AG04450 (cell line): ENCODE measurements around the gene RAB7A. TPM values are rescaled to one million over a fixed set of nuclear protein-coding genes. Genes with fewer than 3 reads are reported as not detected.

Source experiments
- CTCF ChIA-PET: fragments of 300-600, 350-600 bp; formaldehyde crosslinking; extraction: SDS; loops from one replicate; lab custom pipeline; 2022; ENCODE audit warnings: antibody characterized with exemption, inconsistent platforms; lab: Charles Lee
- POLR2A ChIA-PET: fragments of 350-600 bp; formaldehyde crosslinking; extraction: SDS; loops from one replicate; lab custom pipeline; 2021; ENCODE audit warnings: antibody characterized with exemption, inconsistent platforms; lab: Yijun Ruan, JAX
- DNase-seq: peaks from one replicate; pipeline ENCODE4 v3.0.0-alpha.2; 2011; ENCODE audit warnings: low read depth, low spot score
- H3K27ac ChIP-seq: one replicate; pipeline ENCODE4 v1.5.1; 2012; ENCODE audit warnings: low read depth, low read length, control low read depth
- H3K27me3 ChIP-seq: one replicate; pipeline ENCODE4 v1.6.0; 2012; ENCODE audit warnings: low read length; ENCODE audit not compliant: control insufficient read depth, insufficient read depth
- H3K4me3 ChIP-seq: 2 replicates; pipeline ENCODE4 v1.5.1; 2011; ENCODE audit warnings: mild to moderate bottlenecking, low read depth, low read length, control low read depth
- H3K9me3 ChIP-seq: 2 replicates; pipeline ENCODE4 v1.5.1; 2012; ENCODE audit warnings: low read length; ENCODE audit not compliant: control insufficient read depth, insufficient read depth
- polyA plus RNA-seq: library from polyadenylated mRNA; depleted of rRNA; stranded (reverse); fragments of >200 nt; gene quantifications from 2 replicates; pipeline ENCODE4 v1.2.3, GENCODE V29; 2011
- TF ChIP-seq, protein P1 (sequence below): IDR thresholded peaks from 2 replicates; pipeline ENCODE4 v1.5.1; 2011; ENCODE audit warnings: low read depth, low read length, control low read depth, inconsistent platforms

RAB7A gene
- polyA plus RNA-seq, 1 experiment = 261 TPM

DNA sequence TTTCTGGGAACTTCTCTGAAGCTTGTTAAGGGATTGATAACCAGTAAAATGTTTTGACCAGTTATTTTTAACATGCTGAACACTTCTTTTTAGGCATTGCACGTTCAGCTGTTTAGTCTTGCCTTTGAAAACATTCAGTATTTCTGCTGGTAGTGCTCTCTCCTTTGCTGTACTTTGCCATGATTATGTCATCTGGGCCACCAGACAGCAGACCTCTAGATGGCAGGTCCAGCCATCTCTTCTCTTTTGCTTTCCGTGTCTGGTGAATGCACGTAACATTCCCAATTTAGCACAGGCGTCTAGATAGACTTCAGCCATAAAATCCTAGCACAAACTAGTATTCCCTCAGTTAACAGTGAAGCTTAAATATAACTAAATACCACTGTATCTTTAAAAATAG is 57.8 kb downstream of the RAB7A start:
- ChIA-PET POLR2A (no interaction called here), CTCF (interaction anchor here (1.1 kb wide), 1 partner anchor 103 kb away, joined by 4 read pairs; no protein-coding TSS in a partner anchor)
- Histone ChIP-seq H3K27me3 (no peaks in the 10 kb centered on the region), H3K27ac (no peak overlapping the region), H3K9me3 (no peaks in the 10 kb centered on the region), H3K4me3 (no peak overlapping the region)
- DNase-seq = no peak
- TF ChIP-seq, protein P1, sequence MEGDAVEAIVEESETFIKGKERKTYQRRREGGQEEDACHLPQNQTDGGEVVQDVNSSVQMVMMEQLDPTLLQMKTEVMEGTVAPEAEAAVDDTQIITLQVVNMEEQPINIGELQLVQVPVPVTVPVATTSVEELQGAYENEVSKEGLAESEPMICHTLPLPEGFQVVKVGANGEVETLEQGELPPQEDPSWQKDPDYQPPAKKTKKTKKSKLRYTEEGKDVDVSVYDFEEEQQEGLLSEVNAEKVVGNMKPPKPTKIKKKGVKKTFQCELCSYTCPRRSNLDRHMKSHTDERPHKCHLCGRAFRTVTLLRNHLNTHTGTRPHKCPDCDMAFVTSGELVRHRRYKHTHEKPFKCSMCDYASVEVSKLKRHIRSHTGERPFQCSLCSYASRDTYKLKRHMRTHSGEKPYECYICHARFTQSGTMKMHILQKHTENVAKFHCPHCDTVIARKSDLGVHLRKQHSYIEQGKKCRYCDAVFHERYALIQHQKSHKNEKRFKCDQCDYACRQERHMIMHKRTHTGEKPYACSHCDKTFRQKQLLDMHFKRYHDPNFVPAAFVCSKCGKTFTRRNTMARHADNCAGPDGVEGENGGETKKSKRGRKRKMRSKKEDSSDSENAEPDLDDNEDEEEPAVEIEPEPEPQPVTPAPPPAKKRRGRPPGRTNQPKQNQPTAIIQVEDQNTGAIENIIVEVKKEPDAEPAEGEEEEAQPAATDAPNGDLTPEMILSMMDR = no peak

DNA sequence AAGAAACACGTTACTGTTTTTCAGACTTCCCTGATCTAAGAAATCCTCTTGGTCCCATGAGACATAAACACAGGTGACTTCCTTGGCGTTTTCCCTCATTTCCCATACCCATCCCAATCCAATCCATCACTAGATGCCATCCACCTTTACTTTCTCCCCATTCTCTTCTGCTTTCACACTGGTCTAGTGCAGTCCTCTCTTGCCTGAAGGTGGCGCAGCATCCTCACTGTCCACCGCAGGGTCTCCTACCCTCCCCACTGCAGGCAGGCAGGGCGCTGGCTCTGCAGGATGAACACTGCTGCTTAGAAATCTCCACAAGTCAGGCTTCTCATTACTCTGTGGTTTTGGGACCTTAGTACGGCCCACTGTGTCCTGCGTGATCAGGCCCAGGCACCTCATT is 58.2 kb downstream of the RAB7A start:
- TF ChIP-seq, protein P1 = peak; percentile 44; the same call in 1 of the 2 replicates
- Histone ChIP-seq H3K27me3 (no peaks in the 10 kb centered on the region), H3K27ac (no peak overlapping the region), H3K9me3 (no peaks in the 10 kb centered on the region), H3K4me3 (no peak overlapping the region)
- no peak for DNase-seq
- CTCF ChIA-PET = interaction anchor here (1.1 to 3.1 kb wide), 2 partner anchors 11 to 104 kb away, joined by 4 to 18 read pairs; no protein-coding TSS in a partner anchor
- POLR2A ChIA-PET = no interaction called here

DNA sequence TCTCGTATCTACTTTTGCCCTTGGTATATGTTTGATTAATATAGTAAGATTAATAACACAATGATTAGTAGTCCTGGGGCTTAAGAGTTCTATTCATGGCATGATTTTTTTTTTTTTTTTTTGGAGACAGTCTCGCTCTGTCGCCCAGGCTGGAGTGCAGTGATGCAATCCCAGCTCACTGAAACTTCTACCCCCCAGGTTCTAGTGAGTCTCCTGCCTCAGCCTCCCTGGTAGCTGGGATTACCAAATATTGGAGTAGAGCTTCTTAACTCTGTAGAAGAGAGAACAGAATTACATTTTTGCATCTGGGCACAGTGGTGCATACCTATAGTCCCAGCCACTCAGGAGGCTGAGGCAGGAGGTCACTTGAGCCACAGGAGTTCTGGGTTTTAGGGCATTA is 58.9 kb downstream of the RAB7A start:
- TF ChIP-seq, protein P1 = no peak
- H3K27me3 ChIP-seq = no peaks in the 10 kb centered on the region
- CTCF ChIA-PET = interaction anchor here (3.1 kb wide), 1 partner anchor 10 kb away, joined by 18 read pairs; no protein-coding TSS in a partner anchor
- no peaks in the 10 kb centered on the region for H3K9me3 ChIP-seq
- POLR2A ChIA-PET = no interaction called here
- DNase-seq = no peak
- no peak overlapping the region for H3K4me3 ChIP-seq
- H3K27ac ChIP-seq = no peak overlapping the region

DNA sequence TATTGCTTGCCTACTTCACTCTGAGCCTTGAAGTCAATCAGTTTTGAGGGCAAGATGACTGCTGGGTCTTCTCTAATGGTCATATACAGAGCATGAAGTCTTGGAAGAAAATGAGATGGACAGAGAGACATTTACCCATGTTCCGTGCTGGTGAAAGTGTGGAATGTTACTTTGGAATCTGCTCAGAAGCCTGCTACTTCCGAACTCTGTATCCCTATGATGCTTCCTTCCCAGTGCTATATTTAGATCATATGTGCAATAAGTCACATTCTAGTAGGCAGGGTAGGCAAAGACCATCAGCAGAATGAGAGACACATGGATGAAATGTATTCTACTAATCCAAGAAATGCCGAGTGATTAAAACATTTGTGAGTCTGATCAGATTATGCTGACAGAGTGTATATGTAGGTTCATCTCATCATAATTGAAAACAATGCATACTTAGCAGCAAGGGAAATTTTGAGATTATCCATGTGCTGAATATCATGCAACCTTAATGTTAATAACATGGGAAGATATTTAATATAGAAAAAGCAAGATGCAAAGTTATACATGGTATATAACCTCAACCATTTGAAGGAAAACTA is 60.5 kb downstream of the RAB7A start:
- no peak for DNase-seq
- ChIA-PET CTCF (interaction anchor here (0.6 to 3.1 kb wide), 4 partner anchors 9 to 169 kb away, joined by 6 to 18 read pairs (median 8); no protein-coding TSS in a partner anchor), POLR2A (no interaction called here)
- no peaks in the 10 kb centered on the region for H3K27me3 ChIP-seq
- H3K27ac ChIP-seq = no peak overlapping the region
- no peaks in the 10 kb centered on the region for H3K9me3 ChIP-seq
- TF ChIP-seq, protein P1 = no peak
- H3K4me3 ChIP-seq = no peak overlapping the region
